ENCODE data around the gene TMED8. TPM values are rescaled to one million over a fixed set of nuclear protein-coding genes. Genes with fewer than 3 reads are reported as not detected.
"Not testable (repeated sequence)": the region's sequence is repeated elsewhere in the genome, so short reads cannot be mapped to it uniquely, and the experiment has no call there.

The TMED8 gene
- total RNA-seq, 1 donor from 2014 or later = 10.9 TPM

GRCh38 chr14:77340389-77340788, 36.5 kb downstream of the TMED8 start:
- TF ChIP-seq CTCF (IDR thresholded peaks at IDR 0.05) = no peak
- no peak for DNase-seq (ENCODE audit: extremely low spot score, unreplicated experiment)
- peaks cover 27% of the 10 kb centered on the region for H3K36me3 Mint-ChIP-seq (ENCODE audit: unreplicated experiment)
- no peaks in the 10 kb centered on the region for H3K9me3 Mint-ChIP-seq (ENCODE audit: unreplicated experiment)
- no peak overlapping the region for H3K4me3 Mint-ChIP-seq (ENCODE audit: unreplicated experiment)
- H3K4me1 Mint-ChIP-seq (ENCODE audit: unreplicated experiment) = no peaks in the 10 kb centered on the region
- no peak overlapping the region for H3K27ac Mint-ChIP-seq (ENCODE audit: unreplicated experiment)
- no peaks in the 10 kb centered on the region for H3K27me3 Mint-ChIP-seq (ENCODE audit: unreplicated experiment)

GRCh38 chr14:77339407-77339806, 37.5 kb downstream of the TMED8 start:
- no peak for DNase-seq (ENCODE audit: extremely low spot score, unreplicated experiment)
- no peak for TF ChIP-seq CTCF (IDR thresholded peaks at IDR 0.05)
- peaks cover 27% of the 10 kb centered on the region for H3K36me3 Mint-ChIP-seq (ENCODE audit: unreplicated experiment)
- H3K9me3 Mint-ChIP-seq (ENCODE audit: unreplicated experiment) = no peaks in the 10 kb centered on the region
- H3K27ac Mint-ChIP-seq (ENCODE audit: unreplicated experiment) = no peak overlapping the region
- H3K4me1 Mint-ChIP-seq (ENCODE audit: unreplicated experiment) = no peaks in the 10 kb centered on the region
- no peak overlapping the region for H3K4me3 Mint-ChIP-seq (ENCODE audit: unreplicated experiment)
- H3K27me3 Mint-ChIP-seq (ENCODE audit: unreplicated experiment) = no peaks in the 10 kb centered on the region

- H3K9me3 Mint-ChIP-seq (ENCODE audit: unreplicated experiment) = no peaks in the 10 kb centered on the region
- no peak overlapping the region for H3K4me3 Mint-ChIP-seq (ENCODE audit: unreplicated experiment)
- no peaks in the 10 kb centered on the region for H3K4me1 Mint-ChIP-seq (ENCODE audit: unreplicated experiment)
- H3K36me3 Mint-ChIP-seq (ENCODE audit: unreplicated experiment) = peaks cover 25% of the 10 kb centered on the region
- no peak for DNase-seq (ENCODE audit: extremely low spot score, unreplicated experiment)
- H3K27me3 Mint-ChIP-seq (ENCODE audit: unreplicated experiment) = no peaks in the 10 kb centered on the region
- no peak overlapping the region for H3K27ac Mint-ChIP-seq (ENCODE audit: unreplicated experiment)
- TF ChIP-seq CTCF (IDR thresholded peaks at IDR 0.05) = no peak
These were observed 38.6 kb downstream of the TMED8 start for GRCh38 chr14:77338302-77338701.

GRCh38 chr14:77337880-77338279, 39.0 kb downstream of the TMED8 start:
- no peak overlapping the region for H3K4me3 Mint-ChIP-seq (ENCODE audit: unreplicated experiment)
- no peak for DNase-seq (ENCODE audit: extremely low spot score, unreplicated experiment)
- TF ChIP-seq CTCF (IDR thresholded peaks at IDR 0.05) = no peak
- no peaks in the 10 kb centered on the region for H3K27me3 Mint-ChIP-seq (ENCODE audit: unreplicated experiment)
- H3K27ac Mint-ChIP-seq (ENCODE audit: unreplicated experiment) = no peak overlapping the region
- H3K9me3 Mint-ChIP-seq (ENCODE audit: unreplicated experiment) = no peaks in the 10 kb centered on the region
- peaks cover 23% of the 10 kb centered on the region for H3K36me3 Mint-ChIP-seq (ENCODE audit: unreplicated experiment)
- H3K4me1 Mint-ChIP-seq (ENCODE audit: unreplicated experiment) = no peaks in the 10 kb centered on the region

GRCh38 chr14:77337255-77337654, 39.6 kb downstream of the TMED8 start:
- DNase-seq (ENCODE audit: extremely low spot score, unreplicated experiment); H3K4me3 Mint-ChIP-seq (ENCODE audit: unreplicated experiment); H3K27me3 Mint-ChIP-seq (ENCODE audit: unreplicated experiment); H3K9me3 Mint-ChIP-seq (ENCODE audit: unreplicated experiment); H3K4me1 Mint-ChIP-seq (ENCODE audit: unreplicated experiment); H3K27ac Mint-ChIP-seq (ENCODE audit: unreplicated experiment): not testable (repeated sequence)
- peaks cover 23% of the 10 kb centered on the region for H3K36me3 Mint-ChIP-seq (ENCODE audit: unreplicated experiment)

GRCh38 chr14:77335576-77335975, 41.3 kb downstream of the TMED8 start:
- TF ChIP-seq CTCF (IDR thresholded peaks at IDR 0.05) = no peak
- no peaks in the 10 kb centered on the region for H3K9me3 Mint-ChIP-seq (ENCODE audit: unreplicated experiment)
- no peak overlapping the region for H3K4me3 Mint-ChIP-seq (ENCODE audit: unreplicated experiment)
- DNase-seq (ENCODE audit: extremely low spot score, unreplicated experiment) = no peak
- H3K4me1 Mint-ChIP-seq (ENCODE audit: unreplicated experiment) = no peaks in the 10 kb centered on the region
- H3K27me3 Mint-ChIP-seq (ENCODE audit: unreplicated experiment) = no peaks in the 10 kb centered on the region
- H3K27ac Mint-ChIP-seq (ENCODE audit: unreplicated experiment) = no peak overlapping the region
- peaks cover 12% of the 10 kb centered on the region for H3K36me3 Mint-ChIP-seq (ENCODE audit: unreplicated experiment)

Measured in osteocyte (in vitro differentiated cells).